Right lobe of liver (tissue), 6 donors: Measurements from ENCODE around the gene POGLUT2. TPM values are rescaled to one million over a fixed set of nuclear protein-coding genes. Genes with fewer than 3 reads are reported as not detected.
A peak's percentile ranks its signal among the peaks of the same experiment; 100 is the strongest.

Source experiments
- ATAC-seq, 4 donors: fragments of 200-7000 bp; cut with Tn5 transposase; one replicate each; pipeline ENCODE4 v1.9.1; 2020; ENCODE audit warnings: mild to moderate bottlenecking in 4 of 4, moderate library complexity in 4 of 4
- DNase-seq, 3 donors: peaks; one replicate each; pipeline ENCODE4 v3.0.0-alpha.2; 2020
- H3K27ac ChIP-seq, 3 donors: fragments of 200-600 bp; one replicate each; pipeline ENCODE4 v1.8.0; 2022
- H3K27me3 ChIP-seq, 2 donors: fragments of 200-600 bp; one replicate each; pipeline ENCODE4 v1.8.0; 2022
- H3K36me3 ChIP-seq, 4 donors: fragments of 200-600 bp; sonication (generic) in 1 of 4; one replicate each; pipeline versions ENCODE4 v1.5.1 to v1.8.0; 2017 to 2022; ENCODE audit warnings: control low read depth in 1 of 4
- H3K4me1 ChIP-seq, 4 donors: fragments of 200-600 bp; sonication (generic) in 1 of 4; one replicate each; pipeline versions ENCODE4 v1.5.1 to v1.8.0; 2017 to 2022; ENCODE audit warnings: control low read depth in 1 of 4
- H3K4me3 ChIP-seq, 3 donors: fragments of 200-600 bp; one replicate each; pipeline ENCODE4 v1.8.0; 2022
- H3K9me3 ChIP-seq, 4 donors: fragments of 200-600 bp; sonication (generic) in 1 of 4; one replicate each; pipeline versions ENCODE4 v1.5.1 to v1.8.0; 2017 to 2022; ENCODE audit warnings: control low read depth in 1 of 4
- POLR2A ChIP-seq: fragments of 450-650 bp; IDR thresholded peaks from one replicate; pipeline ENCODE4 v1.6.1; 2017; ENCODE audit warnings: antibody characterized with exemption, mild to moderate bottlenecking
- WGBS: methylation state at CpG from one replicate; pipeline ENCODE4 v1.1.6; 2018; ENCODE audit warnings: low coverage, low lambda C conversion rate; ENCODE audit not compliant: insufficient coverage; ENCODE audit errors: missing lambda C conversion rate; 5-methylcytosine and 5-hydroxymethylcytosine counted together
- intact Hi-C, 2 donors: fragments of 100-400 bp; cut with DNase I; formaldehyde crosslinking; loops; one replicate each; pipeline versions ENCODE4 v1.11.2 to v1.14.1; 2022
- total RNA-seq, 6 experiments: library from RNA; depleted of rRNA in 2 of 6; stranded (reverse); fragments of >200 nt in 2 of 6; fragmentation: NEBNext Ultra II Directional in 3 of 6; extraction: Animal tissue kit (Norgen Biotek cat#: 25700) in 3 of 6; gene quantifications; one replicate each; pipeline versions ENCODE4 v1.1.0 to v1.2.4, GENCODE V29; 2016 to 2023
- TF ChIP-seq, protein P1 (sequence below), 4 donors: fragments of 200-600 bp in 3 of 4; fragments of 450-650 bp in 1 of 4; IDR thresholded peaks; one replicate each; pipeline versions ENCODE4 v1.5.1 to v1.8.0; 2016 to 2022; ENCODE audit warnings: antibody characterized with exemption in 4 of 4, mild to moderate bottlenecking in 2 of 4
- donor health status: DM: no; HTN: yes; CAD: no.
- donor health status: DM: no; HTN: no; CAD: no.
- donor health status: DM: no; HTN: no; CAD: no.
- donor health status: DM: no; HTN: yes; CAD: no.
- donor health status: DM: no; HTN: yes; CAD: no.

The POGLUT2 gene
- total RNA-seq, 6 experiments from 2014 or later = 3.8 to 7.7 (median 5.3) TPM

DNA sequence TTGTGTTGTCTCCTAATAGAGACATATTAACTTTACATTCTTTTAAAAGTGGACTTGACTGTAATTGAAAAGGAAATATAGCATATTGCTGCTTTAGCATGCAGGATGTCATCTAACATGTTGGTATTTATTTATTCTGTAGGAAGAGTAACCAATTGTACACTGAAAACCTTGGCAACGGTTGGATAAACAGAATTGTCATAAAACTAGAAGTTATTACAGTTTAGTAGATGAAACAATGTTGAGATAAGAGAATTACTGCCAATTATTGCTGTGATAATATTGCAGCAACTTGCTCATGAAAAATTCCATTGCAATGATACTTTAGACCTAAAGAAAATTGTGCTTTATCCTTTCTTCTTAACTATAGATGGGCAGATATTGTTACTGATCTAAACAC lies 39.5 kb upstream of the POGLUT2 start:
- peaks cover 0 to 16% (median 5%) of the 10 kb centered on the region in 4 donors for H3K36me3 ChIP-seq
- no peaks in the 10 kb centered on the region for H3K27me3 ChIP-seq
- H3K27ac ChIP-seq = no peak overlapping the region
- TF ChIP-seq POLR2A = no peak
- TF ChIP-seq, protein P1, sequence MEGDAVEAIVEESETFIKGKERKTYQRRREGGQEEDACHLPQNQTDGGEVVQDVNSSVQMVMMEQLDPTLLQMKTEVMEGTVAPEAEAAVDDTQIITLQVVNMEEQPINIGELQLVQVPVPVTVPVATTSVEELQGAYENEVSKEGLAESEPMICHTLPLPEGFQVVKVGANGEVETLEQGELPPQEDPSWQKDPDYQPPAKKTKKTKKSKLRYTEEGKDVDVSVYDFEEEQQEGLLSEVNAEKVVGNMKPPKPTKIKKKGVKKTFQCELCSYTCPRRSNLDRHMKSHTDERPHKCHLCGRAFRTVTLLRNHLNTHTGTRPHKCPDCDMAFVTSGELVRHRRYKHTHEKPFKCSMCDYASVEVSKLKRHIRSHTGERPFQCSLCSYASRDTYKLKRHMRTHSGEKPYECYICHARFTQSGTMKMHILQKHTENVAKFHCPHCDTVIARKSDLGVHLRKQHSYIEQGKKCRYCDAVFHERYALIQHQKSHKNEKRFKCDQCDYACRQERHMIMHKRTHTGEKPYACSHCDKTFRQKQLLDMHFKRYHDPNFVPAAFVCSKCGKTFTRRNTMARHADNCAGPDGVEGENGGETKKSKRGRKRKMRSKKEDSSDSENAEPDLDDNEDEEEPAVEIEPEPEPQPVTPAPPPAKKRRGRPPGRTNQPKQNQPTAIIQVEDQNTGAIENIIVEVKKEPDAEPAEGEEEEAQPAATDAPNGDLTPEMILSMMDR (IDR thresholded peaks at IDR 0.05) = no peak
- H3K4me3 ChIP-seq = no peak overlapping the region
- WGBS = 71% methylated on average over 1 of the region's 1 CpG
- ATAC-seq = no peak
- DNase-seq = no peak
- H3K4me1 ChIP-seq = peaks cover 0 to 3% (median 0%) of the 10 kb centered on the region in 4 donors
- H3K9me3 ChIP-seq = no peaks in the 10 kb centered on the region
- intact Hi-C loops = no loop called here

DNA sequence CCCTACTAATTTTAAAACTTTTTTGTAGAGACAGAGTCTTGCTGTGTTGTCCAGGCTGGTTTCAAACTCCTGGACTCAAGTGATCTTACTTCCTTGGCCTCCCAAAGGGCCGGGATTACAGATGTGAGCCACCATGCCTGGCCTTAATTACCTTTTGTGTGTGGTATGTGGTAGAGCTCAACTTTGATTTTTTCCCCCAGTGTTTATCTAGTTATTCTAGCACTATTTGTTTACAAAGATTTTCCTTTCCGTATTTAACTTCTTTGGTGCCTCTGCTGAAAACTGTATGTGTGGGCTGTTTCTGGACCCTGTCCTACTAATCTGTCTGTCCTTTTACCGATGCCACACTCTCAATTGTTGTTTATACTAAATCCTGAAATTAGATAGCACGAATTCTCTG lies 37.7 kb upstream of the POGLUT2 start:
- DNase-seq (no peak), ATAC-seq (no peak)
- H3K27ac ChIP-seq = no peak overlapping the region
- H3K36me3 ChIP-seq = peaks cover 0 to 16% (median 5%) of the 10 kb centered on the region in 4 donors
- peaks cover 0 to 3% (median 0%) of the 10 kb centered on the region in 4 donors for H3K4me1 ChIP-seq
- no peaks in the 10 kb centered on the region for H3K27me3 ChIP-seq
- no peak overlapping the region for H3K4me3 ChIP-seq
- H3K9me3 ChIP-seq = no peaks in the 10 kb centered on the region
- 76% methylated on average over 4 of the region's 4 CpGs for WGBS
- TF ChIP-seq, protein P1 (IDR thresholded peaks at IDR 0.05) = no peak
- no peak for TF ChIP-seq POLR2A
- intact Hi-C loops = no loop called here

DNA sequence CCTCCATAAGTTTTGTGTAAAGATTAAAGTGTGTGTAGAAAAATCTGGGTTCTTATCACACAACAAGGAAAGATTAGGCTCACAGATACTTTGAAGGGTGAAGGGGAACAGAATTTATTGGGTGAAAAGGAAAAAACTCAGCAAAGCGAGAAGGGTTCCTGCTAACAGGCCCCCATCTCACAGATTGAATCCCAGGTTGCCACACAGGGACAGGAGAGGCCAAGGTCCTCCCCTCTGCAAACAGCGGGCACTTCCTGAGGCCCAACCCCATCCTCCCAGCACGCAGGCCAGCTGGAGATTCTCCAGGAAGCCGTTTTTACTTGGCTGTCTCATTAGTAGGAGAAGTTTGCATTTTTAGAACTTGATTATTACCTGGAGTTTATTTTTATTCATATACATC lies 31.9 kb upstream of the POGLUT2 start:
- Histone ChIP-seq H3K4me1 (peaks cover 0 to 14% (median 3%) of the 10 kb centered on the region in 4 donors), H3K4me3 (no peak overlapping the region), H3K27me3 (no peaks in the 10 kb centered on the region), H3K36me3 (peaks cover 0 to 15% (median 0%) of the 10 kb centered on the region in 4 donors), H3K27ac (peak overlapping the region in 1 of 3 donors; percentile 30), H3K9me3 (no peaks in the 10 kb centered on the region)
- intact Hi-C loops = no loop called here
- no peak for TF ChIP-seq POLR2A
- TF ChIP-seq, protein P1 (IDR thresholded peaks at IDR 0.05) = no peak
- WGBS = 4% methylated on average over 4 of the region's 4 CpGs
- ATAC-seq (peak; percentile 99 to 100 (median 100)), DNase-seq (peak; percentile 77 to 87 (median 87))

DNA sequence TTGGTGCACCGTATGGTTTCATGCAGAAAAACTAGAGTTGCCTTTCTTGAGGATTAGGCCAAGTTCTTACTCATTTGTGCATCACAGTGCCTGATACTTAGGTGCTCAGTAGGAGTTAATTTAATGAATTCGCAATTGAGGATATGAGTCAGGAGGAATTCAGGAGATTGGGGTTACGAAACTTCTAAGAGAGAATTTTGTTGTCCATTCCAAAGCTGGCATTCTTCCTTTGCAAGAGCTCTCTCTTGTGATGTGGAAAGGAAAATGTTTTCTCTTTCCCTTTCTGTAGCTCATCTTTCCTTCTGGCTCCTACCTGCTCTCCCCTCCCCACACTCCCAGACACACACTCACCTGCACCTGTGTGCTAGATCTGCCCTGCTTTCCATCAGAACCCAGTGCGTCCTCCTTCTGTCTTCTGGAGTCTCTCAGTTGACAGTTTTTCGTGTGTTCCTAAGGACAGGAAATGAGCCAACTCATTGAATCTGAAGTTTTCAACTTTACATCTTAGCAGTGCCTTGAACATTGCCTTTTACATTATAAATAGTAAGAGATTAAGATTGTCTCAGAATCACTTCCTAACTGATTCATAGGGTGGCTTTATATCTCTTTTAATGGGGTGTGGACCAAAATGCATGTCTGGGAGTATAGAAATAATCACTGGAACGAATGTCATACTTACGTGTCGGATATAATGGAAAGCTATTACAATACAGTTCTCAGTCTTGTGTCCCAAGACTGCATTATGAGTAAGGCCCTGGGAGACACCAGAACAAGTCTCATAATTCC lies 27.3 kb upstream of the POGLUT2 start:
- Histone ChIP-seq H3K27me3 (no peaks in the 10 kb centered on the region), H3K27ac (no peak overlapping the region), H3K9me3 (no peaks in the 10 kb centered on the region), H3K4me3 (no peak overlapping the region), H3K36me3 (peaks cover 3 to 16% (median 8%) of the 10 kb centered on the region in 4 donors), H3K4me1 (peaks cover 0 to 11% (median 2%) of the 10 kb centered on the region in 4 donors)
- no peak for TF ChIP-seq POLR2A
- TF ChIP-seq, protein P1 (IDR thresholded peaks at IDR 0.05) = no peak
- ATAC-seq (no peak), DNase-seq (no peak)
- intact Hi-C loops = no loop called here
- 66% methylated on average over 8 of the region's 8 CpGs for WGBS
